Peyer's patch (tissue), 4 donors: ENCODE measurements around the gene CBX8.

Experiments used
- CTCF ChIP-seq, 6 experiments: fragments of 450-650 bp in 4 of 6; fragments of 200-600 bp in 2 of 6; sonication (generic) in 1 of 6; IDR thresholded peaks; one replicate each; pipeline ENCODE4 v1.5.1; 2017 to 2019; ENCODE audit warnings: antibody characterized with exemption in 6 of 6, mild to moderate bottlenecking in 3 of 6, moderate library complexity in 1 of 6
- POLR2A ChIP-seq, 2 donors: fragments of 450-650 bp; IDR thresholded peaks; one replicate each; pipeline ENCODE4 v1.5.1; 2017; ENCODE audit warnings: antibody characterized with exemption in 2 of 2, mild to moderate bottlenecking in 2 of 2, moderate library complexity in 2 of 2

GRCh38 chr17:79813297-79814126 lies 16.6 kb upstream of the CBX8 start:
- no peak for TF ChIP-seq POLR2A (IDR thresholded peaks at IDR 0.05)
- TF ChIP-seq CTCF (IDR thresholded peaks at IDR 0.05), result no peak
